GM18909 (cell line): ENCODE results near the gene TBPL1.

Source experiments
- ATAC-seq: cut with Tn5 transposase; IDR thresholded peaks from one replicate; pipeline ENCODE4 v1.9.1; 2021; ENCODE audit warnings: mild to moderate bottlenecking; ENCODE audit not compliant: unreplicated experiment, poor library complexity

Gene TBPL1

GRCh38 chr6:134000443-134000842 lies 47.4 kb downstream of the TBPL1 start:
- no peak for ATAC-seq

- ATAC-seq, result no peak
These were observed 49.8 kb downstream of the TBPL1 start for GRCh38 chr6:134002821-134003220.

- ATAC-seq, result no peak
These were observed 50.5 kb downstream of the TBPL1 start for GRCh38 chr6:134003542-134003951.

- ATAC-seq, result no peak
These were observed 51.7 kb downstream of the TBPL1 start for GRCh38 chr6:134004714-134005113.

GRCh38 chr6:134005800-134006199 lies 52.8 kb downstream of the TBPL1 start:
- ATAC-seq, result no peak

- ATAC-seq, result no peak
These were observed 54.1 kb downstream of the TBPL1 start for GRCh38 chr6:134007077-134007476.

GRCh38 chr6:134009876-134010275 lies 56.9 kb downstream of the TBPL1 start:
- ATAC-seq, result no peak

GRCh38 chr6:134010400-134010799 lies 57.4 kb downstream of the TBPL1 start:
- ATAC-seq, result no peak

- no peak for ATAC-seq
These were observed 58.0 kb downstream of the TBPL1 start for GRCh38 chr6:134010974-134011373.

- ATAC-seq, result no peak
These were observed 61.6 kb downstream of the TBPL1 start for GRCh38 chr6:134014588-134015137.

- no peak for ATAC-seq
These were observed 62.9 kb downstream of the TBPL1 start for GRCh38 chr6:134015719-134016557.

- ATAC-seq, result no peak
These were observed 63.5 kb downstream of the TBPL1 start for GRCh38 chr6:134016558-134016814.

- ATAC-seq, result no peak
These were observed 67.0 kb downstream of the TBPL1 start for GRCh38 chr6:134020071-134020470.

- no peak for ATAC-seq
These were observed 67.5 kb downstream of the TBPL1 start for GRCh38 chr6:134020543-134020942.

GRCh38 chr6:134020968-134021367 lies 67.9 kb downstream of the TBPL1 start:
- no peak for ATAC-seq

- ATAC-seq, result no peak
These were observed 68.5 kb downstream of the TBPL1 start for GRCh38 chr6:134021396-134022122.

- no peak for ATAC-seq
These were observed 69.6 kb downstream of the TBPL1 start for GRCh38 chr6:134022650-134023049.

- no peak for ATAC-seq
These were observed 73.6 kb downstream of the TBPL1 start for GRCh38 chr6:134026597-134026996.

GRCh38 chr6:134028438-134028837 lies 75.4 kb downstream of the TBPL1 start:
- ATAC-seq, result no peak

GRCh38 chr6:134029495-134030455 lies 76.8 kb downstream of the TBPL1 start:
- no peak for ATAC-seq
